HepG2 (cell line): ENCODE measurements around the gene RNF11. TPM values are rescaled to one million over a fixed set of nuclear protein-coding genes. Genes with fewer than 3 reads are reported as not detected.

Experiments
- CBX2 ChIP-seq, 2 experiments: fragments of 200-600 bp in 1 of 2; sonication (generic); formaldehyde crosslinking in 1 of 2; IDR thresholded peaks; 2 replicates each; pipeline versions ENCODE4 v1.7.0 to v1.8.1; 2018 to 2022; ENCODE audit warnings: low read depth in 2 of 2, low read length in 1 of 2, mild to moderate bottlenecking in 1 of 2, missing genetic modification reagents in 1 of 2
- HHEX ChIP-seq: IDR thresholded peaks from 2 replicates; pipeline ENCODE4 v1.6.1; 2016; ENCODE audit warnings: control low read depth
- MIER3 ChIP-seq: IDR thresholded peaks from 2 replicates; pipeline ENCODE4 v1.6.1; 2016; ENCODE audit warnings: missing compliant biosample characterization, borderline replicate concordance
- SOX5 ChIP-seq: IDR thresholded peaks from 2 replicates; pipeline ENCODE4 v1.6.1; 2016; ENCODE audit warnings: borderline replicate concordance
- ZNF510 ChIP-seq: sonication (generic); formaldehyde crosslinking; IDR thresholded peaks from 2 replicates; pipeline ENCODE4 v1.4.0; 2020; ENCODE audit warnings: low read depth, mild to moderate bottlenecking, missing genetic modification reagents
- ZNF749 ChIP-seq: sonication (generic); formaldehyde crosslinking; IDR thresholded peaks from 2 replicates; pipeline ENCODE4 v1.8.0; 2022; ENCODE audit warnings: mild to moderate bottlenecking, missing genetic modification reagents, moderate library complexity, borderline replicate concordance
- polyA plus RNA-seq, 8 experiments: library from polyadenylated mRNA; depleted of rRNA in 3 of 8; stranded (reverse) in 7 of 8; unstranded in 1 of 8; fragments of >200 nt; fragmentation: Illumina TruSeq in 4 of 8; extraction: Trizol in 4 of 8; gene quantifications; 2 replicates each; pipeline versions ENCODE4 v1.2.1 to v1.2.3, GENCODE V29; 2011 to 2016; ENCODE audit warnings: low read depth in 4 of 8, missing spikeins in 1 of 8, mixed read lengths in 1 of 8; ENCODE audit not compliant: insufficient read depth in 1 of 8
- total RNA-seq, 5 experiments: library from RNA; depleted of rRNA; stranded (reverse); fragments of >200 nt; fragmentation: Illumina TruSeq; extraction: Trizol; gene quantifications; 2 replicates each; pipeline ENCODE4 v1.2.3, GENCODE V29; 2016; ENCODE audit warnings: low read depth in 1 of 5
- TF ChIP-seq, protein P1 (sequence below): sonication (generic); formaldehyde crosslinking; IDR thresholded peaks from 2 replicates; pipeline ENCODE4 v1.4.0; 2020; ENCODE audit warnings: low read depth, missing genetic modification reagents
- TF ChIP-seq, protein P2 (sequence below): IDR thresholded peaks from 2 replicates; pipeline ENCODE4 v1.6.1; 2016; ENCODE audit warnings: missing biosample characterization, missing genetic modification reagents, low read depth

Gene RNF11
- total and polyA plus RNA-seq, 2 of the 13 experiments (the other 11 are each of a cell fraction or from before 2014, with no cell fraction given) = 41.2 to 48.8 TPM

DNA sequence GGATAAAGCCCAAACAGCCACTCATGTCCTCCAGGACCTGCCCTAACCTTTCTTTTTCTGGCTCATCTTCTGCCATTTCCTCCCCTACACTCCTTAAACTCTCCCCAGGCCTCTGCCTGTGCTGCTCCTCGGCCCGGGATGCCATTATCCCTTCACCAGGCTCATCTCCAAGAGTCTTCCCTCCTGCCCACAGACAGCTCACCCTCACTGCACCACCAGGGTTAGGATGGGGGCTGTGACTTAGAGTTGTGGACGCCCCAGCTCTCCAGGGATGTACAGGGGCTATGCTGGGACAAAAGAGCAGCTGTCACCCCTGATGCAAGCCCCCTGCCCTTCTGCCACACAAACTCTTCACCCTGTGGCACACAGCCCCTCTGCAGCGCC lies 62.2 kb downstream of the RNF11 start (continued):
- TF ChIP-seq, protein P1, sequence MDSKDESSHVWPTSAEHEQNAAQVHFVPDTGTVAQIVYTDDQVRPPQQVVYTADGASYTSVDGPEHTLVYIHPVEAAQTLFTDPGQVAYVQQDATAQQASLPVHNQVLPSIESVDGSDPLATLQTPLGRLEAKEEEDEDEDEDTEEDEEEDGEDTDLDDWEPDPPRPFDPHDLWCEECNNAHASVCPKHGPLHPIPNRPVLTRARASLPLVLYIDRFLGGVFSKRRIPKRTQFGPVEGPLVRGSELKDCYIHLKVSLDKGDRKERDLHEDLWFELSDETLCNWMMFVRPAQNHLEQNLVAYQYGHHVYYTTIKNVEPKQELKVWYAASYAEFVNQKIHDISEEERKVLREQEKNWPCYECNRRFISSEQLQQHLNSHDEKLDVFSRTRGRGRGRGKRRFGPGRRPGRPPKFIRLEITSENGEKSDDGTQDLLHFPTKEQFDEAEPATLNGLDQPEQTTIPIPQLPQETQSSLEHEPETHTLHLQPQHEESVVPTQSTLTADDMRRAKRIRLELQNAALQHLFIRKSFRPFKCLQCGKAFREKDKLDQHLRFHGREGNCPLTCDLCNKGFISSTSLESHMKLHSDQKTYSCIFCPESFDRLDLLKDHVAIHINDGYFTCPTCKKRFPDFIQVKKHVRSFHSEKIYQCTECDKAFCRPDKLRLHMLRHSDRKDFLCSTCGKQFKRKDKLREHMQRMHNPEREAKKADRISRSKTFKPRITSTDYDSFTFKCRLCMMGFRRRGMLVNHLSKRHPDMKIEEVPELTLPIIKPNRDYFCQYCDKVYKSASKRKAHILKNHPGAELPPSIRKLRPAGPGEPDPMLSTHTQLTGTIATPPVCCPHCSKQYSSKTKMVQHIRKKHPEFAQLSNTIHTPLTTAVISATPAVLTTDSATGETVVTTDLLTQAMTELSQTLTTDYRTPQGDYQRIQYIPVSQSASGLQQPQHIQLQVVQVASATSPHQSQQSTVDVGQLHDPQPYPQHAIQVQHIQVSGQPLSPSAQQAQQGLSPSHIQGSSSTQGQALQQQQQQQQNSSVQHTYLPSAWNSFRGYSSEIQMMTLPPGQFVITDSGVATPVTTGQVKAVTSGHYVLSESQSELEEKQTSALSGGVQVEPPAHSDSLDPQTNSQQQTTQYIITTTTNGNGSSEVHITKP (CRISPR knock-in tag) = no peak
- no peak for TF ChIP-seq CBX2 (IDR thresholded peaks at IDR 0.05; ENCODE audit: low read depth, low read length)
- TF ChIP-seq CBX2 (CRISPR knock-in tag; IDR thresholded peaks at IDR 0.05; ENCODE audit: low read depth) = no peak
- no peak for TF ChIP-seq MIER3 (CRISPR knock-in tag)
- TF ChIP-seq ZNF749 (CRISPR knock-in tag) = no peak
- no peak for TF ChIP-seq SOX5 (CRISPR knock-in tag)
- no peak for TF ChIP-seq ZNF510
- no peak for TF ChIP-seq HHEX (CRISPR knock-in tag)
- TF ChIP-seq, protein P2, sequence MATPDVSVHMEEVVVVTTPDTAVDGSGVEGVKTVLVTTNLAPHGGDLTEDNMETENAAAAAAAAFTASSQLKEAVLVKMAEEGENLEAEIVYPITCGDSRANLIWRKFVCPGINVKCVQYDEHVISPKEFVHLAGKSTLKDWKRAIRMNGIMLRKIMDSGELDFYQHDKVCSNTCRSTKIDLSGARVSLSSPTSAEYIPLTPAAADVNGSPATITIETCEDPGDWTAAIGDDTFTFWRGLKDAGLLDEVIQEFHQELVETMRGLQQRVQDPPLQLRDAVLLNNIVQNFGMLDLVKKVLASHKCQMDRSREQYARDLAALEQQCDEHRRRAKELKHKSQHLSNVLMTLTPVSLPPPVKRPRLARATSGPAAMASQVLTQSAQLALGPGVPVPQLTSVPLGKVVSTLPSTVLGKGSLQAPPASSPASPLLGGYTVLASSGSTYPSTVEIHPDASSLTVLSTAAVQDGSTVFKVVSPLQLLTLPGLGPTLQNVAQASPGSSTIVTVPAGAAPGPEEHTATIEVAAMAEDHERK (CRISPR knock-in tag) = no peak
